ENCODE measurements around the gene ZP3.
"Not testable (repeated sequence)": the region's sequence is repeated elsewhere in the genome, so short reads cannot be mapped to it uniquely, and the experiment has no call there.

ZP3 gene

DNA sequence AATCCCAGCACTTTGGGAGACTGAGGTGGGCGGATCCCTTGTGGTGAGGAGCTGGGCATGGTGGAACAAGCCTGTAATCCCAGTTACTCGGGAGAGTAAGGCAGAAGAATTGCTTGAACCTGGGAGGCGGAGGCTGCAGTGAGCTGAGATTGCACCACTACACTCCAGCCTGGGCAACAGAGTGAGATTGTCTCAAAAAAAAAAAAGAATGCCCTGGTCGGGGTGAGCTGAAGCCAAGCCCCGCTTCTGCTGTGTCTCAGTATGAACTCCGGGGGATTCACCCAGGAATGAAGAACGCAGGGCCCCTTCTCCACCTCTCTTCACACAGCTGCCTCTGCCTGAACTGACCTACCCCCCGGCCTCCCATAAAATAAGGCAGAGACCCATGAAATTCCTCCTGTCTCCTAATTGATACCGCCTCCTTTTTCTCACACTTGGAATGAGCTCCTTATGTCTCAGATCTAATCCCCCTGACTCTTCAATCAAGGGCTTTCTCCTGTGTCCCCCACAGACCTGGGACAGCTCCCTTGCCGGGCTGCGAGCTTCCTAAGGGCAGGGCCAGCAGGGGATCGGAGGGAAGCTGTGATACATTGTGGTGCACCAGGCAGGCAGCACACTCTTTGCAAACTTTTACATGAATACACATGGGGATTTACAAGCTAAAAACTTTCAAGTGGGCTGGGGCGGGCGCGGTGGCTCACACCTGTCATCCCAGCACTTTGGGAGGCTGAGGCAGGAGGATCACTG is 911 bp upstream of the ZP3 start:
- Histone ChIP-seq H3K36me3 (ENCODE audit: insufficient read depth, low read length) (no peaks in the 10 kb centered on the region), H3K4me1 (ENCODE audit: insufficient read depth, low read length) (peaks cover 18% of the 10 kb centered on the region), H3K9ac (ENCODE audit: low read depth, low read length) (no peak overlapping the region), H3K9me3 (ENCODE audit: control insufficient read depth, insufficient read depth, low read length) (no peaks in the 10 kb centered on the region)

DNA sequence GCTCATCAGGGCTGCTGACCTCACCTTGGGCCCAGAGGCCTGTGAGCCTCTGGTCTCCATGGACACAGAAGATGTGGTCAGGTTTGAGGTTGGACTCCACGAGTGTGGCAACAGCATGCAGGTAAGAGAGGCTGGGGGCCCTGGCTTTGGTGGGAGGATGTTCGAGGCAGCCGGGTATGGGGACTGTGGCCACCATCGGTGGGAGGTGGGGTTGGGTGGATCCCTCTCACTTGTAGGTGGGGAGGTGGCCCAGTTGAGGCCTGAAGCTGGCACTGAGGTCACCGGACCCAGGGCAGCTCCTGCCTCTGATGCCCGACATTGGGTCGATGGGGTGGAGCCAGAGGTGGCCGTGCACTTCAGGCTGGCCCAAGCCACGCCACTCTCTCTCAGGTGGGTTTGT is 406 bp downstream of the ZP3 start:
- Histone ChIP-seq H3K36me3 (ENCODE audit: insufficient read depth, low read length) (no peaks in the 10 kb centered on the region), H3K4me1 (ENCODE audit: insufficient read depth, low read length) (peaks cover 25% of the 10 kb centered on the region), H3K9me3 (ENCODE audit: control insufficient read depth, insufficient read depth, low read length) (no peaks in the 10 kb centered on the region), H3K9ac (ENCODE audit: low read depth, low read length) (no peak overlapping the region)

DNA sequence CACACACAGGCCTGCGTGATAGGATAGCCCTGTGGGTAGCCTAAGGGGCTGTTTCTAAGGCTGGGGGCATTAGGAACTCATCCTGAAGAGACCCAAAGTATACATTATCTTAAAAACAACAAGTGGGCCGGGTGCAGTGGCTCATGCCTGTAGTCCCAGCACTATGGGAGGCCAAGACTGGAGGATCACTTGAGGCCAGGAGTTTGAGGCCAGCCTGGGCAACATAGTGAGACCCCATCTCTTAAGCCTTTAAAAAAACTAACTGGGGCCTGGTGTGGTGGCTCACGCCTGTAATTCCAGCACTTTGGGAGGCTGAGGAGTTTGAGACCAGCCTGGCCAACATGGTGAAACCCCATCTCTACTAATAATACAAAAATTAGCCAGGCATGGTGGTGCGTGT is 808 bp downstream of the ZP3 start:
- not testable (repeated sequence) for H3K9me3 ChIP-seq (ENCODE audit: control insufficient read depth, insufficient read depth, low read length); H3K36me3 ChIP-seq (ENCODE audit: insufficient read depth, low read length); H3K9ac ChIP-seq (ENCODE audit: low read depth, low read length)
- H3K4me1 ChIP-seq (ENCODE audit: insufficient read depth, low read length) = peaks cover 25% of the 10 kb centered on the region

DNA sequence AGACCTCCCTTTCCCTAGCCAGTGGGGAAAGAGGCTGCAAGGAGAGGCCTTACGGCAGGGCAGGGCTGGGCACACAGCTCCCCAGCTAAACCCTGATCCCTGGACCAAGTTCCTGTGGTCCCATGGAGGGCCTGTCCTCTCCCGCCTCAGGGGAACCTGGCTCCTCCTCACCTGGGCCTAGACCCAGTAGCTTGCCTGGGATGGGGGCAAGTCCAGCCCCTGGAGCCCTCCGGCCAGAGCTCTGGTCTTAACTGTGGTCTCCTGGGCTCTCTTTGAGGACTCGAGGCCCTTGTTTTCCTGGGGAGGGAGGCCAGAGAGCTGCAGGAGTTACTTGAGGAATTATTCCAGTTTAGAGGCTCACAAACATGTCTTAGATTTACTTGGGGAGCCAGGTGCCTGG is 1.5 kb downstream of the ZP3 start:
- H3K36me3 ChIP-seq (ENCODE audit: insufficient read depth, low read length) = no peaks in the 10 kb centered on the region
- H3K9ac ChIP-seq (ENCODE audit: low read depth, low read length) = no peak overlapping the region
- H3K9me3 ChIP-seq (ENCODE audit: control insufficient read depth, insufficient read depth, low read length) = no peaks in the 10 kb centered on the region
- H3K4me1 ChIP-seq (ENCODE audit: insufficient read depth, low read length) = peaks cover 25% of the 10 kb centered on the region

DNA sequence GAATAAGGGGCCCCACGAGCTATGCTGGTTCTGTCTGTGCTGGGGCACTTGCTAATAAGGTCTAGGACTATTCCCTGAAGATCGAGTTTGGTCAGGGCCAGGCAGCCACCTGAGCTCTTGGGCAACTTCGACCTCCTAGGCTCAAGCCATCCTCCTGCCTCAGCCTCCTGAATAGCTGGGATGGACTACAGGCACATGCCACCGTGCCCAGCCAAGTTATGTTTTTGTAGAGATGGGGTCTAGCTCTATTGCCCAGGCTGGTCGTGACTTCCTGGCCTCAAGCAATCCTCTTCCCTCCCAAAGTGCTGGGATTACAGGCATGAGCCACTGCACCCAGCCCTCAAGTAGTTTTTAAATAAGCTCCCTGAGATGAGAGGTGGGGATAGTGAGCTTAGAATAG is 2.9 kb downstream of the ZP3 start:
- no peaks in the 10 kb centered on the region for H3K9me3 ChIP-seq (ENCODE audit: control insufficient read depth, insufficient read depth, low read length)
- H3K36me3 ChIP-seq (ENCODE audit: insufficient read depth, low read length) = no peaks in the 10 kb centered on the region
- no peak overlapping the region for H3K9ac ChIP-seq (ENCODE audit: low read depth, low read length)
- H3K4me1 ChIP-seq (ENCODE audit: insufficient read depth, low read length) = peaks cover 25% of the 10 kb centered on the region

DNA sequence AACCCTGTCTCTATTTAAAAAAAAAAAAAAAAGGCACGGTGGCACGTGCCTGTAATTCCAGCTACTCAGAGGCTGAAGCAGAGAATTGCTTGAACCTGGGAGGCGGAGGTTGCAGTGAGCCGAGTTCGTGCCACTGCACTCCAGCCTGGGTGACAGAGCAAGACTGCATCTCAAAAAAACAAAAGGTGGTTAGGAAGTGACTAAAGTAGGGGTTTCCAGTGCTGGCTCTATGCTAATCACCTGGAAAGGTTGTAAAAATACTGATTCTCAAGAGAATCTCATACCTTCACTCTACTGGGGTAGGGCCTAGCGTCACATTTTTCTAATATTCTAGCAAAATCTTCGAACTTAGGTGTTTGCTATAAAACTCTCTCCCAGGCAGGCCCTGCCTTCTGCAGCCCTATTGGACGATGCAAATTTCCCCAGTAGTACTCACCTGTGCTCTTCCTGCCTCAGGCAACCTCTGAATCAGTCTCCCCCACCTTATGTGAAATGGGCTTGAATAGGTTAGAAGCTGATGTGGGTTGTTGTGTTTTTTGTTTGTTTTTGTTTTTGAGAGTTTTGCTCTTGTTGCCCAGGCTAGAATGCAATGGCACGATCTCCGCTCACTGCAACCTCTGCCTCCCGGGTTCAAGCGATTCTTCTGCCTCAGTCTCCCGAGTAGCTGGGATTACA is 3.5 kb downstream of the ZP3 start:
- peaks cover 21% of the 10 kb centered on the region for H3K4me1 ChIP-seq (ENCODE audit: insufficient read depth, low read length)
- no peaks in the 10 kb centered on the region for H3K9me3 ChIP-seq (ENCODE audit: control insufficient read depth, insufficient read depth, low read length)
- no peaks in the 10 kb centered on the region for H3K36me3 ChIP-seq (ENCODE audit: insufficient read depth, low read length)
- no peak overlapping the region for H3K9ac ChIP-seq (ENCODE audit: low read depth, low read length)

DNA sequence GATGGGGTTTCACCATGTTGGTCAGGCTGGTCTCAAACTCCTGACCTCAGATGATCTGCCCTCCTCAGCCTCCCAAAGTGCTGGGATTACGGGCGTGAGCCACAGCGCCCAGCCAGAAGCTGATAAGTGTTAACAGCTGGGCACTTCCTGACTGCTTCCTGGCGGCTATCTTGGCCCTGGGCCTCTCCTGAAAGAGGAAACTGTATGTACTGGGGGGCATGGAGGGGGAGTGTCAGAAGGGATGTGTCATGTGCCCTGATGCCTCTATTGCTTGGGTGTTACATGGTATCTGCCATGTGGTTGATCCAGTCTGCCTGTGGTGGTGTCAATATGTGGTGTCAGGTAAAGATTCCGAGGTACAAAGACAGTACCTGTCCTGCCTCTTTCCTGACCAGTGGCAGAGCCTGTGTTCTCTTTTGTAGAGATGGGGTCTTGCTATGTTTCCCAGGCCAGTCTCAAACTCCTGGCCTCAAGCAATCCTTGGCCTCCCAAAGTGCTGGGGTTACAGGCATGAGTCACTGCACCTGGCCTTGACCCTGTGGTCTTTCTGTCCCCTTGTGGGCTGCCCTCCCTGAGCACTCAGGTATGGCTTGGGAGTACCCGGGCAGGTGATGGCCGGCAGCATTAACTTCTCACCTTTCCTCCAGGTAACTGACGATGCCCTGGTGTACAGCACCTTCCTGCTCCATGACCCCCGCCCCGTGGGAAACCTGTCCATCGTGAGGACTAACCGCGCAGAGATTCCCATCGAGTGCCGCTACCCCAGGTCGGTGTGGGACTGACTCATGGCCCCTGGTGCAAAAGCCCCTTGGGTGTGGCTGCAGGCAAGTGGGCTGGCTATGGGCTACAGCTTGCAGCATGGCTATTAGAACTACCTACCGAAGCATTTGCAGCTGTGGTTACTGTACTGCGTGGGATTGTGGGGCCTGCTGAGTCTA is 4.4 kb downstream of the ZP3 start:
- Histone ChIP-seq H3K9ac (ENCODE audit: low read depth, low read length) (no peak overlapping the region), H3K36me3 (ENCODE audit: insufficient read depth, low read length) (no peaks in the 10 kb centered on the region), H3K4me1 (ENCODE audit: insufficient read depth, low read length) (peaks cover 14% of the 10 kb centered on the region), H3K9me3 (ENCODE audit: control insufficient read depth, insufficient read depth, low read length) (no peaks in the 10 kb centered on the region)

DNA sequence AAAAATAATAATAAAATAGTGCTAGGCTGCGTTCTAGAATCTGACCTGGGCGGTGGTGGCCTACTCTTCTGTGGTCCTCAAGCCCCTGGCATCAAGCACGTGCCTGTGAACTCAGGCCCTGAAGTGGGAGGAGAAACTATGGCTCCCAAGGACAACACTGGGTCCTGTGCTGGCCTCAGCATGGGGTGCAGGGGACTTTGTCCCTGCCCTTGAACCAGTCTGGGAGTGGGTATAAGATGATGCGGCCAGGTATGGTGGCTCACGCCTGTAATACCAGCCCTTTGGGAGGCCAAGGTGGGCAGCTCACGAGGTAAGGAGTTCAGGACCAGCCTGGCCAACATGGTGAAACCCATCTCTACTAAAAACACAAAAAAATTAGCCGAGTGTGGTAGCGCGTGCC is 5.5 kb downstream of the ZP3 start:
- H3K9ac ChIP-seq (ENCODE audit: low read depth, low read length) = no peak overlapping the region
- peaks cover 14% of the 10 kb centered on the region for H3K4me1 ChIP-seq (ENCODE audit: insufficient read depth, low read length)
- no peaks in the 10 kb centered on the region for H3K36me3 ChIP-seq (ENCODE audit: insufficient read depth, low read length)
- H3K9me3 ChIP-seq (ENCODE audit: control insufficient read depth, insufficient read depth, low read length) = no peaks in the 10 kb centered on the region

DNA sequence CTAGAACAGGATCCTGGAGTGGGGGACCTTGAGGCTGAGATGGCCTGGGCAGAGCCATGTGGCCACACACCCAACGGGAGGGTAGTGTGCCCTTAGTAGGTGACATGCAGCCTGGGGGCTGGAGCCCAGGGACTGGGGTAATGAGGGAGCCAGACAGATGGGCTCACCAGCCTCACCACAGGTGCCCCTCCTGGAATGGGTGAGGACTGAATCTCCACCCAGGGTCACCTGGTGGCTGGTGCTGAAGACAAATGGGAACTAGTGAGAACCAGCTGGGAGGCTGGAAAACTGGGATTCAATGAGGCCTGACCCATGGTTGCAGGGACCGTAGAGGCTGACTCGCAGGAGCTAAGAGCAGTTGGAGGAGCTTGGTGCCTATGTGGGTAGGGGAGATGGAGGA is 6.1 kb downstream of the ZP3 start:
- H3K4me1 ChIP-seq (ENCODE audit: insufficient read depth, low read length) = peaks cover 14% of the 10 kb centered on the region
- H3K36me3 ChIP-seq (ENCODE audit: insufficient read depth, low read length) = no peaks in the 10 kb centered on the region
- no peaks in the 10 kb centered on the region for H3K9me3 ChIP-seq (ENCODE audit: control insufficient read depth, insufficient read depth, low read length)
- no peak overlapping the region for H3K9ac ChIP-seq (ENCODE audit: low read depth, low read length)

DNA sequence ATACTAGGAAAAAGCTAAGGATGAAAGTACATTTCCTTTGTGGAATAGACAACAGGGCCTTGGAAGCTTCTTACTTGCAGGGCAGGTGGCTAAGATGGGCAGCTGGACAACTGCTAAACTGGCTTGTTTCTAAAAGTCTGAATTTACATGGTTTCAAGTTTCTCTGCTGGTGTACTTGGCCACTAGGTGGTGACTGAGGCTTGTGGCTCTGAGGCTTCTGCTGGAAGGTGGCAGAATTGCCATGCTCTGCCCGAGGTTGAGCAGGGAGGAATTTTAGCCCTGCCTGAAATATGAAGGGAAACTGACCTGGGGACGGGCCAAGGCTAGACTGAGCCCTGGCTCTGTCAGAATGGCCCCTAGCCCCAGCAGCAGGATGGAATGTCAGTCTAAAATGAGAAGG is 13.1 kb downstream of the ZP3 start:
- not testable (repeated sequence) for H3K36me3 ChIP-seq (ENCODE audit: insufficient read depth, low read length); H3K9ac ChIP-seq (ENCODE audit: low read depth, low read length); H3K4me1 ChIP-seq (ENCODE audit: insufficient read depth, low read length); H3K9me3 ChIP-seq (ENCODE audit: control insufficient read depth, insufficient read depth, low read length)

DNA sequence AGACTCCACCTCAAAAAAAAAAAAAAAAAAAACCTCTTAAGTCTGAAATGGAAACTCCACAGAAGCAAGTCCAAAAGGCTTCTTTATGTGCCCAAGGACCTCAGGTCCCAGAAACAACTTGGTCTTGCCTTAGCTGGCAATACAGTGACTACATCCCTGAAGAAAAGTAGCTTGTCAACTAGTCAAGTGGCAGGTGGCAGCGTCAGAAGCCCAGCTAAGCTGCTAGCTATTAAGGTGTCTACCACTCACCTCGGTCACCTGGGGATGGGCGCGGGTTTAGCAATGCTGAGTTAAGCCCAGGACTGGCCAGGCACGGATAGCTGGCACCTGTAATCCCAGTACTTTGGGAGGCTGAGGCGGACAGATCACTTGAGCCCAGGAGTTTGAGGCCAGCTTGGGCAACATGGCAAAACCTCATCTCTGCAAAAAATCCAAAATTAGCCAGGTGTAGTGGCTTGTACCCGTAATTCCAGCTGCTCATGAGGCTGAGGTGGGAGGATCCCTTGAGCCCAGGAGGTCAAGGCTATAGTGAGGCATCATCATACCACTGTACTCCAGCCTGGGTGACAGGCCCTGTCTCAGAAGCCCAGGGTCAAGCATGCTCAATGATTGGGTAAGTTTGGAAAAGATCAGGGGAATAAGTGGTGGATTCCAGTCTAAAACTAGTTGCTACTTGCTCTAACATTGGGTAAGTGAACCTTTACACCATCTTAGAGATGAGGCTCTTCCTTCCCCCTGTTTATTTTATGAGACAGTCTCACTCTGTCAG is 14.6 kb downstream of the ZP3 start:
- H3K9me3 ChIP-seq (ENCODE audit: control insufficient read depth, insufficient read depth, low read length); H3K36me3 ChIP-seq (ENCODE audit: insufficient read depth, low read length); H3K9ac ChIP-seq (ENCODE audit: low read depth, low read length); H3K4me1 ChIP-seq (ENCODE audit: insufficient read depth, low read length): not testable (repeated sequence)

DNA sequence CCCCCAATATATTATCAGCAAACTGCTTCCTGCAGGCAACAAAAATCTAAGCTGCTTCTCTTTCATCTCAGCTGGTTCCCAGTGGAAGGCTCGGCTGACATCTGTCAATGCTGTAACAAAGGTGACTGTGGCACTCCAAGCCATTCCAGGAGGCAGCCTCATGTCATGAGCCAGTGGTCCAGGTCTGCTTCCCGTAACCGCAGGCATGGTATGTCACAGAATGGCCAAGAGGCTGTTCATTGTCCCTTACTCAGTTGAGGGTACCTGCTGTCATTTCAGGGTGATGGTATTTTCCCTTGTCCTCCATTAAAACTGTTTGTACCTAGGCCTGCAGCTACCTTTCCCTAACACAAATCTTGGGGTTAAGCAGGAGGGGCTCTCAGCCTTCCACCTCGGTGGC is 15.7 kb downstream of the ZP3 start:
- H3K9me3 ChIP-seq (ENCODE audit: control insufficient read depth, insufficient read depth, low read length); H3K9ac ChIP-seq (ENCODE audit: low read depth, low read length); H3K4me1 ChIP-seq (ENCODE audit: insufficient read depth, low read length); H3K36me3 ChIP-seq (ENCODE audit: insufficient read depth, low read length): not testable (repeated sequence)

DNA sequence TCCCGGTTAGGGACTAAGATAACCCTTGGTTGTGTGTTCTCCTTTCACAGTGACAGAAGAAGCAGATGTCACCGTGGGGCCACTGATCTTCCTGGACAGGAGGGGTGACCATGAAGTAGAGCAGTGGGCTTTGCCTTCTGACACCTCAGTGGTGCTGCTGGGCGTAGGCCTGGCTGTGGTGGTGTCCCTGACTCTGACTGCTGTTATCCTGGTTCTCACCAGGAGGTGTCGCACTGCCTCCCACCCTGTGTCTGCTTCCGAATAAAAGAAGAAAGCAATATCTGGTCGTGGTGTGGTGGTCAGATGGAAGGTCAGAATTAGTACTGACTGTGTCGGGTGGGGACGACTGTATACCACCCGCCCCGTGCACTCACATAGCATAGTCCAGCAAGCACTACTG is 17.0 kb downstream of the ZP3 start:
- not testable (repeated sequence) for H3K9ac ChIP-seq (ENCODE audit: low read depth, low read length); H3K4me1 ChIP-seq (ENCODE audit: insufficient read depth, low read length); H3K36me3 ChIP-seq (ENCODE audit: insufficient read depth, low read length); H3K9me3 ChIP-seq (ENCODE audit: control insufficient read depth, insufficient read depth, low read length)

DNA sequence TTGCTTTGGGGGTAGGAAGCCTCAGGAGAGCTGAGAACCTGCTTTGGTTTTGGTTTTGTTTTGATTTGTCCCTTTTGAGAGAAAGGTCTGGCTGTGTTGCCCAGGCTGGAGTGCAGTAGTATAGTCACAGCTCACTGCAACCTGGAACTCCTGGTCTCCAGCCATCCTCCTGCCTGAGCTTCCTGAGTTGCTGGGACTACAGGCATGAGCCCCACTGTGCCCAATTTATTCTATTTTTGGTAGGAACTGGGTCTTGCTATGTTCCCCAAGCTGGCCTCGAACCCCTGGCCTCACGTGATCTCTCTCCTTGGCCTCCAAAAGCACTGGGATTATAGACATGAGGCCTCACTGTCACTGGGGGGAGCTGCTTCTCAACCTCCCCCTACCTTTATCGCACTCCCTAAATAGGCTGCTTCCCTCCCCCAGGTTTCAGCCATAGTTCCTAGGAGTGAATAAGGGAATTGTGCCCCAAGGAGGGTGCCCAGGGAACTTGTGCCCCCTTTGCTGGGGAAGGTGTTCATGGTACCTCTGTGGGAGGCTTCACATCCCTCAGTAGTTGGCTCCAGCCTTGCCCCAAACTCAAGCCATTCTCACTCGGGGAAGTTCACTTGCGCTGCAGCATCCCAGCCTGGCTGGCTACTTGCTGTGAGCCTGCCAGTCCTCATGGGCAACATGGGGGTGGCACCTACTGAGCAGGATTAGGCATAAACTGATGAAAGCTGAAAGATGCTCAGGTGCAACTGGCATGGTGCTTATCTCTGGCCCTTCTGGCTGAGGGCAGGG is 18.1 kb downstream of the ZP3 start:
- not testable (repeated sequence) for H3K9ac ChIP-seq (ENCODE audit: low read depth, low read length); H3K9me3 ChIP-seq (ENCODE audit: control insufficient read depth, insufficient read depth, low read length); H3K36me3 ChIP-seq (ENCODE audit: insufficient read depth, low read length); H3K4me1 ChIP-seq (ENCODE audit: insufficient read depth, low read length)
